HG03095 (cell line): ENCODE measurements around the gene ARHGAP45.
"Not testable (repeated sequence)": the region's sequence is repeated elsewhere in the genome, so short reads cannot be mapped to it uniquely, and the experiment has no call there.

Experiments used
- ATAC-seq: cut with Tn5 transposase; IDR thresholded peaks from one replicate; pipeline ENCODE4 v1.9.1; 2021; ENCODE audit warnings: moderate library complexity; ENCODE audit not compliant: unreplicated experiment

The ARHGAP45 gene, protein sequence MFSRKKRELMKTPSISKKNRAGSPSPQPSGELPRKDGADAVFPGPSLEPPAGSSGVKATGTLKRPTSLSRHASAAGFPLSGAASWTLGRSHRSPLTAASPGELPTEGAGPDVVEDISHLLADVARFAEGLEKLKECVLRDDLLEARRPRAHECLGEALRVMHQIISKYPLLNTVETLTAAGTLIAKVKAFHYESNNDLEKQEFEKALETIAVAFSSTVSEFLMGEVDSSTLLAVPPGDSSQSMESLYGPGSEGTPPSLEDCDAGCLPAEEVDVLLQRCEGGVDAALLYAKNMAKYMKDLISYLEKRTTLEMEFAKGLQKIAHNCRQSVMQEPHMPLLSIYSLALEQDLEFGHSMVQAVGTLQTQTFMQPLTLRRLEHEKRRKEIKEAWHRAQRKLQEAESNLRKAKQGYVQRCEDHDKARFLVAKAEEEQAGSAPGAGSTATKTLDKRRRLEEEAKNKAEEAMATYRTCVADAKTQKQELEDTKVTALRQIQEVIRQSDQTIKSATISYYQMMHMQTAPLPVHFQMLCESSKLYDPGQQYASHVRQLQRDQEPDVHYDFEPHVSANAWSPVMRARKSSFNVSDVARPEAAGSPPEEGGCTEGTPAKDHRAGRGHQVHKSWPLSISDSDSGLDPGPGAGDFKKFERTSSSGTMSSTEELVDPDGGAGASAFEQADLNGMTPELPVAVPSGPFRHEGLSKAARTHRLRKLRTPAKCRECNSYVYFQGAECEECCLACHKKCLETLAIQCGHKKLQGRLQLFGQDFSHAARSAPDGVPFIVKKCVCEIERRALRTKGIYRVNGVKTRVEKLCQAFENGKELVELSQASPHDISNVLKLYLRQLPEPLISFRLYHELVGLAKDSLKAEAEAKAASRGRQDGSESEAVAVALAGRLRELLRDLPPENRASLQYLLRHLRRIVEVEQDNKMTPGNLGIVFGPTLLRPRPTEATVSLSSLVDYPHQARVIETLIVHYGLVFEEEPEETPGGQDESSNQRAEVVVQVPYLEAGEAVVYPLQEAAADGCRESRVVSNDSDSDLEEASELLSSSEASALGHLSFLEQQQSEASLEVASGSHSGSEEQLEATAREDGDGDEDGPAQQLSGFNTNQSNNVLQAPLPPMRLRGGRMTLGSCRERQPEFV

DNA sequence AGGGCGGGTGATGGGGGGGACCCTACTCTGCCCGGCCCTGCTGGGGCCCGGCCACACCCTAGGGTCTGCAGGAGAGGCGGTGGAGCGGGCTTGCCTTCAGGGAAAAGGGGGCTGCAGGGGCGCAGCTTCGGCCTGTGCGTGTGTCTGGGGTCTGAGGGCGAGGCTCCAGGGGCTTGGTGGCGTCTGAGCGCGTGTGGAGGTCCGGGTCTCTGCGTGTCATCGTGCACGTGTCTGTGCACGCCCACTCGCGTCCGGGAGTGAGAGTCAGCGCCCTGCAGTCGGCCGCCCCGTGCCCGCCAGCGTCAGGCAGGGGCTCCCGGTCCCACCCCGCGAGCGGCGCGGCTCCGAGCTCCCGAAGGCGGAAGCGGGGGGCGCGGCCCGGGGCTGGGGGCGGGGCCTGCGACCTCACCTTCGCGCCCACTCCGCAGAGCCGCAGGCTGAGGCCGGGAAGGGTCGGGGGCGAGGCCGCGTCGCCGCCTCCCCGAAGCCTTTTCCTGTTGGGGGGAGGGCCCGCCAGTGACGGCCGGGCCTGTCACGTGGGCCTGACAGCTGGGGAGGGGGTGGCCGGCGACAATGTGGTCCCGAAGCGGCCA is at the start of gene ARHGAP45:
Gene ARHGAP45 (plus strand): TSS at position 420 of the 593 bp plus-strand sequence. CDS start 239 bp downstream, outside the sequence.
- ATAC-seq: peak; percentile 34

GRCh38 chr19:1017906-1018305 is 49.1 kb upstream of the ARHGAP45 start:
- no peak for ATAC-seq

DNA sequence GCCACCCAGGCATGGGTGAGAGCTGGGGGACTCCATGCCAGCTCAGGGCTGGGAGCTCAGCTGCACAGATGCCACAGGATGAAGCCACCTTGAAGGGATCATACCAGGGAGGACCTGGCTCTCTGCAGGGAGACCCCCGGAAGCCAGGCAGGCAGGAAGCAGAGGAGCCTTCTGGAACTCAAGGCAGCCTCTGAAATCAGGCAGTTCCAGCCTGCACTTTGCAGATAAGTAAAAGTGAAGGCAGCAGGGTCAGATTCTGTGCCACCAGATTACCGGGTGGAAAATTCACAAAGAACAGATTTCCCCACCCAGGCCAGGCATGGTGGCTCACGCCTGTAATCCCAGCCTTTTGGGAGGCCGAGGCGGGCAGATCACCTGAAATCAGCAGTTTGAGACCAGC is 48.6 kb upstream of the ARHGAP45 start:
- no peak for ATAC-seq

DNA sequence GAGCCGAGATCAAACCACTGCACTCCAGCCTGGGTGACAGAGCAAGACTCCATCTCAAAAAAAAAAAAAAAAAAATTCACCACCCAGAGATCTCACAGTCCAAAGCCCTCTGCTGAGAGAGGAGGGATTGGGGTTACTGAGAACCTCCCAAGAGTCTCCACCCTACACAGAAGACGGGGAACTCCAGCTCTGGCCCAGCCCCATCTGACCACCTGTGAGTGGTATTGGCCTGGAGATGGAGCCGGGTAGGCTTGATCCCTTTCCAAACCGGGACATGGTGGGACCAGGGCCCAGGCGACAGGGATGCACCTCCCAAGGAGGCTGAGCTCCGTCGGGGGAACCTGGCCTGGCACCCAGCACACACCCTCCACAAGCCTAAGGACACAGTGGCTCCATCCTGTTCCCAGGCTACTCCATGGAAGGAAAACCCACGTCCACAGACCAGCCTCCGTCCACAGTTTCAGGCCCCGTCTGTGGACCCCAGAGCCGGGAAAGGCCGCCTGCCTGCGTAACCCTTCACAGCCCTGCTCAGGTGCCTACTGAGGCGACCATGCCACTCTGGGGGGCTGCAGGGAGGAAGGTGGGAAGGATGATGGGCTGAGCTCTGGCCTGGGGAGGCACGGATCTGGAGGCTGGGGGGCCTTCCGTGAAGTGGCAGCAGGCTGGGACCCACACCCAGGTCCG is 47.9 kb upstream of the ARHGAP45 start:
- ATAC-seq: no peak

GRCh38 chr19:1019616-1019961 is 47.4 kb upstream of the ARHGAP45 start:
- ATAC-seq: no peak

- ATAC-seq: no peak
These were observed 46.7 kb upstream of the ARHGAP45 start for GRCh38 chr19:1019980-1020867.

- ATAC-seq: peak; percentile 55
These were observed 46.0 kb upstream of the ARHGAP45 start, which contains the start of gene TMEM259 for GRCh38 chr19:1020868-1021425. Gene TMEM259, minus strand, starts transcription at chr19:1021123. Its CDS starts 127 bp downstream, at chr19:1020996.

- ATAC-seq: not testable (repeated sequence)
These were observed 43.1 kb upstream of the ARHGAP45 start for GRCh38 chr19:1023883-1024188.

GRCh38 chr19:1025080-1025479 is 41.9 kb upstream of the ARHGAP45 start:
- not testable (repeated sequence) for ATAC-seq

GRCh38 chr19:1025960-1026782 is 40.8 kb upstream of the ARHGAP45 start, which contains the start of gene CNN2:
Gene CNN2, plus strand, starts transcription at chr19:1026608. Its CDS starts 54 bp downstream, at chr19:1026662.
- ATAC-seq: no peak

- no peak for ATAC-seq
These were observed 40.0 kb upstream of the ARHGAP45 start for GRCh38 chr19:1026783-1027649.

GRCh38 chr19:1027650-1028061 is 39.3 kb upstream of the ARHGAP45 start:
- ATAC-seq: no peak

GRCh38 chr19:1028062-1028926 is 38.7 kb upstream of the ARHGAP45 start:
- ATAC-seq: no peak

DNA sequence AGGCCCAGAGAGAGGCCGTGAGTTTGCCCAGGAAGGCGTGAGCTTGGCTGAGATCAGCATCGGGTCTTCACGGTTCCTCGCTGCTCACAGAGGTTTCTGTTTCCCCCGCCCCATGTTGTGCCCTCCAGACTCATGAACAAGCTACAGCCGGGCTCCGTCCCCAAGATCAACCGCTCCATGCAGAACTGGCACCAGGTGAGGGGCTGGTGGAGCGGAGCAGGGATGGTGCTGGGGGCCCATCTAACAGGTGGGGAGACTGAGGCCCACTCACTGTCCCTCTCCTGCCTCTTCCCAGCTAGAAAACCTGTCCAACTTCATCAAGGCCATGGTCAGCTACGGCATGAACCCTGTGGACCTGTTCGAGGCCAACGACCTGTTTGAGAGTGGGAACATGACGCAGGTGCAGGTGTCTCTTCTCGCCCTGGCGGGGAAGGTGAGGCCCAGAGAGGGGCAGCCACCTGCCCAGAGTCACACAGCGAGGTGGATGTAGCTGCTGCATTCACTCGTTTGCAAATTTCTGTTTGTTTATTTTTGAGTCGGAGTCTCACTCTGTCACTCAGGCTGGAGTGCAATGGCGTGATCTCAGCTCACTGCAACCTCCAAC is 34.6 kb upstream of the ARHGAP45 start:
- no peak for ATAC-seq

DNA sequence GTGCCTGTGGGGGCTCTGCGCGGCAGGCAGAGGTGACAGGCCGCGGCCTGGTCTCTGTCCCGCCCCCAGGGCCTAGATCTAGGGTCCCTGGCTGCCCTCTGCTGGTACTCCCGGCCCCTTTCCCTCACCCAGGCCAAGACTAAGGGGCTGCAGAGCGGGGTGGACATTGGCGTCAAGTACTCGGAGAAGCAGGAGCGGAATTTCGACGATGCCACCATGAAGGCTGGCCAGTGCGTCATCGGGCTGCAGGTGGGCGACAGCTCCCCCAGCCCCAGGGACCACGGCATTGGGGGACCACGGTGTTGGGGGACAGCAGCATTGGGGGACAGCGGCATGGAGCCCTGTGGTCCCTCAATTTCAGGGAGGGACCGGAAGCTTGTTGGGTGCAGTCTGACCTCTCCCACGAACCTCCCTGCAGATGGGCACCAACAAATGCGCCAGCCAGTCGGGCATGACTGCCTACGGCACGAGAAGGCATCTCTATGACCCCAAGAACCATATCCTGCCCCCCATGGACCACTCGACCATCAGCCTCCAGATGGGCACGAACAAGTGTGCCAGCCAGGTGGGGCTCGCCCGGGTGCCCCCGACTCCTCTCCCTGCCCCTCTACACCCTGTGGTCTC is 30.9 kb upstream of the ARHGAP45 start:
- ATAC-seq: no peak
